Fibroblast of peridontal ligament (primary cell): ENCODE measurements around the gene PIGT.

Source experiments
- DNase-seq: peaks from one replicate; pipeline ENCODE4 v3.0.0-alpha.2; 2010; ENCODE audit errors: extremely low read depth

PIGT gene

DNA sequence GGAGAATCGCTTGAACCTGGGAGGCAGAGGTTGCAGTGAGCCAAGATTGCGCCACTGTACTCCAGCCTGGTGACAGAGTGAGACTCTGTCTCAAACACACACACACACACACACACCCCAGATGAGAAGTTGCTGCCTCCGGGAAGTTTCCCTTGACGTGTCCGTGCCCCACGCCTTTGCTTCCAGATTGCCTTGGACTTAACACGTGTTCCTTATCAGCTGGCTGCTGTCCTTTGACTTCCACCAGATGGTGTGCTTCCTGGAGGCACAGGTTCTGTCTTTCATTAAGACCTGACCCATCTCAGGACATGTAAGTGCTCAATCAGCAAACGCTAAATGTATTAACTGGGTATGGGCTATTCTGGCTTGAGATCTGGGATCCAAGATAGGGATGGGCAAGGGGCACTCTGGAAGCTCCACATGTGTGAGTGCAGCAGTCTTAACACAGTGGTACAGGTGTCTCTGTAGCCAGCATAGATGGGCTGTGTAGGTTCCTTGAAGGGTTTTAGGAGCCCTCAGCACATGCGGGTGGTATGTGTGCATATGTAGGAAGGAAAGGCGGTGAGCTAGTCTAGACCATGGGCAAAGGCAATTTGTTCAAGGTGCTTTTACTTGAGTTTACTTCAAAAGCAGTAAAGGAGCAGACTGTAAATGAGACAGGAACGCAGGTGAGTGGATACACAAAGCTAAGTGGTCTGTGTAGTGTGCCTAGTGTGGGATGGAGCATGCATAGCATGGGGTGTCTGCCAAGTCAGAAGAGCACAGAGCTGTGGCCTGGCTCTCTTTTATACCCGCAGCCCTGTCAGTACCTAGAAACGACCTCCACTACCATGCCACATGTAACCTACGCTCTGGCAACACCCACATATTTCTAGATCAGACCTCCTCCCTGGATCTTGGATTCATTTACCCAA is 11.6 kb downstream of the PIGT start:
- no peak for DNase-seq

GRCh38 chr20:45429618-45430017 is 13.7 kb downstream of the PIGT start:
- no peak for DNase-seq

GRCh38 chr20:45432294-45432693 is 16.4 kb downstream of the PIGT start:
- no peak for DNase-seq

DNA sequence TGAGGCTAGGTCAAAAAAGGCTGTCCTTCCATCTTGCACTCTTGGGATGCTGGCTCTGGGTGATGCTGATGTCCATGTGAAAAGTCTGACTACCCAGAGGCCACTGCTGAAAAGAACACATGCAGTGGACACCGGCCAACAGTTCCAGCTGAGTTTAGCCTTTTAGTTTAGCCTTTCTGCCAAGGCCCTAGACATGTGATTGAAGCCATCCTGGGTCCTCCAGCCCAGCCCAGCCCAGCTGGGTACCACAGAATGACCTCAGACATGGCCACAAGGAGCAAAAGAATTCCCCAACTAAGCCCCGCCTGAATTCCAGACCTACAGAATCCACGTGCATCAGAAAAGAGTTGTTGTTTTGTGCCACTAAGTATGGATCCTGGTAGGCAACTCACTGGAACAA is 17.4 kb downstream of the PIGT start:
- DNase-seq: peak; percentile 85

DNA sequence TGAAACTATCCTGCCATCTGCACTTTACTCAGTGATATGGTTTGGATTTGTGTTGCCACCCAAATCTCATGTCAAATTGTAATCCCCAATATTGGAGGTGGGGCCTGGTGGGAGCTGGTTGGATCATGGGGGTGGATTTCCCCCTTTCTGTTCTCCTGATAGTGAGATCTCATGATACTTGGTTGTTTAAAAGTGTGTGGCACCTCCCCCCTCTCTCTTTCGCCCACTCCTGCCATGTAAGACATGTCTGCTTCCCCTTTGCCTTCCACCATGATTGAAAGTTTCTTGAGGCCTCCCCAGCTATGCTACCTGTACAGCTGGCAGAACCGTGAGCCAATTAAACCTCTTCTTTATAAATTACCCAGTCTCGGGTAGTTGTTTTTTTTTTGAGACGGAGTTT is 18.0 kb downstream of the PIGT start:
- no peak for DNase-seq

DNA sequence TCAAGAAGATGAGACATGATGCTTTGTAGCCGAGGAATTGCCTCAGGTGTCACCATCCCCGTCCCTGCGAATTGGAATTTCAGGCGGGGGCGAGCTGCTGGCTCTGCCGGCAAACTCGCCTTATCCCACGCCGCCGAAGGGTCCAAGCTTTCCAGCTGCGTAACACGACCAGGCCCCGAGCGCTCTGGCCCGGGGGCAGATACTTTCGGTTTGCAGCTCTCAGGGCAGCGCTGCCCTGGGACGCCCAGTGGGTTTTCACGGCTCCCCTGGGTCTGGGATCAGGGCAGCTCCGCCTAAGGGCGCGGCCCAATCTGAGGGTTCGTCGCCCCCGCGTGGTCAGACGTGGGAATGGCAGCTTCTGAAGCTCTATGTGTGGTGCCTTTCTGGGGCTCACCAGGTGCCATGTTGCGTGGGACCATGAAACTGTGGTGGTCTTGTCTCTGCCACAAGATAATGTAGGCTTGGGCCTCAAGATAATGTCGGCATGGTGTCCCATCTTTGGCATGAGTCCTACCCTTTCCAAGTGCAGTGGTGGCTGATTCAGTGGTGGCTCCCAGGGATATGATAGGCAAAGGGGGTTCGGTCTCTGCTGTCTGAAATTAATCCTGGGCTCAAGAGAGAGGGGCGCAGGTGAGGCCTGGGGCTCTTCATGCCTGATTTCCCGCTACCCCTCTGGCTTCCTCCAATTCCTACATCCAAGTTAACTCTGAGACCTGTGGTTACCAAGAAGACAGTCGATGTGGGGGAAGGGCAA is 21.0 kb downstream of the PIGT start:
- DNase-seq: peak; percentile 84

DNA sequence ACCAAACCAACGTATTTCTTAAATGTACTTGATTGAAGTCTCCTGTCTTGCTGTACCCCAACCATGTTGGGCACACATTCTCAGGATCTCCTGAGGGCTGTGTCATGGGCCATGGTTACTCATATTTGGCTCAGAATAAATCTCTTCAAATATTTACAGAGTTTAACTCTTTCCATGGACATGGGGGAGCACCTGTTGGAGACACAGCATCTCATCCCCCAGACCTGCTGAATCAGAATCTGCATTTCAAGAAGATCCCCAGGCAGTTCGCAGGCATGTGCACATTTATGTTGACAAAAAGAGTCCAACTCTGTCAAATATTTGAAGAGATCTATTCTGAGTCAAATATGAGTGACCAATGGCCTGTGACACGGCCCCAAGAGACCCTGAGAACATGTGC is 24.5 kb downstream of the PIGT start:
- no peak for DNase-seq

- DNase-seq: no peak
Measured at GRCh38 chr20:45440891-45441685, 25.1 kb downstream of the PIGT start.

GRCh38 chr20:45441746-45442145 is 25.8 kb downstream of the PIGT start:
- DNase-seq: no peak

- no peak for DNase-seq
Measured at GRCh38 chr20:45444050-45444449, 28.1 kb downstream of the PIGT start.

DNA sequence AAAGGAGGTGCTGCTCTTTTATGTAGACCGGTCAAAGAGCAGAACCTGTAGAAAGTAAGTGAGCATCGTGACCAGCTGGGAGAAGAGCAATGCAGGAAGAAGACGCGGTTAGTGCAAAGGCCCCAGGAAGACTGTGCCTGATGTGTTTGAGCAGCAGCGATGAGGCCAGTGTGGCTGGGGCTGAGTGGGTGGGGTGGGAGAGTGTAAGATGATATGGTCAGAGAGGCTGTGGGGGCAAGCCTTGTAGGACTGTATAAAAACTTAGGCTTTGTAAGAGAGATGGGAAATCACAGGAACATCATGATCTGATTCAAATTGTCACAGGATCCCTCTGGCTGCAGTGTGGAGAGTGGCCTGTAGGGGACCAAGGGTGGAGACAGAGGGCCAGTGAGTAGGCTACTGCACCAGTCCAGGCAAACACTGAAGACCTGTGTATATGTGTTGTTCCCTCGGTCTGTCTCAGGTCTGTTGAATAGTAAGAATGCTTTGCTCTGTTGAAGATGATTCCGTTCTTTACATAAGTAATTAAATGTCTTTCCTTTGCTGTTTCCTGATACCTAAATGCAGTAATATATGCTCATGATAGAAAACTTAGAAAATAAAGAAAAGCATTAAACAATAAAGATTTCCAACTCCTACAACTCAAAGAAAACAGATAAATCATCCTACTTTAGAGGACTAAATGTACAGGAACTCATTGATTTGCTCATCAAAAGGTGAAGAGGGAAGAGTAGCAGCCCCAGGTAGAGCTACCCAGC is 30.0 kb downstream of the PIGT start:
- DNase-seq: no peak

DNA sequence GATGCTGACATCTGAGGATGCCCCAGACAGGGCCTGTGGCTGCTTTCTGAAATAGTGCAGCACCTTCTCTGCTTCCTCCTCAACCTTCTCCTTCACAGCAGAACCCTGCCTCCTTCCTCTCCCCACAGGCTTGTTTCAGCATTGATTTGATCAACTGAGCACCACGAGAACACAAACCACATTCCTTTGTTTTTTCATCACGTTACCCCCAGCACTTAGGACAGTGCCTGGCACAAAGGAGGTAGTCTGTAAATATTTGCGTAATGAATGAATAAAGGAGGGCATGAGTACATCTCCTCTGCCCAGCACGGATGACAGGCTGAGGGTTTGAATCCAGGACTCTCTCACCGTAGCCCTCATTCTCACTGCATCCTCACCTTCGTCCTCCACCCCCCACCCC is 32.3 kb downstream of the PIGT start:
- no peak for DNase-seq

- no peak for DNase-seq
Measured at GRCh38 chr20:45449528-45449927, 33.6 kb downstream of the PIGT start.

DNA sequence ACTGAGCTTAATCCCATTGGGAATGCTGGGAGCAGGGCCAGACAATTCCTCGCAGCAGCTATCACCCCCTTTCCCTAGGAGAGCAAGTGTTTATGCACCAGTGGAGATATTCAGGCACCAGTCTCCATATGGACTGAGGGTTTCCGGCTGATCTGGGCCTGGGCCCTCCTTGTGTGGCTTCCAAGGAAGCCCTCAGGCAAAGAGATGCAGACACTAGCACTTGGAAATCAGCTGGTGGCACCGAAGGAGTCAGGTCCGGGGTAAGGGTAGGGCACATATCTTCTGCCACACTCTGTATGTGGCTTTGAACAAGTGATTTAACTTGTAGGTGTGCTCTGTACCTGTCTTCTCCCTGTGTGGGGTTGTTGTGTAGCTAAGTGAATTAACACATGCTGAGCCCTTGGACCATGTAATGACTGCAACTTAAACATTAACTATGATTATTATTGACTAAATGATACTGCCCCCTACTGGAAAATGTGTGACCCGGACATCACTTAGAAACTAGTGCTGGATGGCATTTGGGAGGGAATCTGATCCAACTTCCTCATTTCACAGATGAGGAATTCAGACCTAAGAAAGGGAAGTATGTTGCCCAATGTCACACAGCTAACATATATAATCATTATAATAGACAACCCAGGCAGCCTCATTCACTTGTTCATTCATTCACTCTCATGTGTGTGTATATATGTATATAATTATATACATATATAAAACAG is 34.3 kb downstream of the PIGT start:
- DNase-seq: peak; percentile 68

- no peak for DNase-seq
Measured at GRCh38 chr20:45452238-45452637, 36.3 kb downstream of the PIGT start.

GRCh38 chr20:45452772-45453691 is 37.1 kb downstream of the PIGT start:
- no peak for DNase-seq

DNA sequence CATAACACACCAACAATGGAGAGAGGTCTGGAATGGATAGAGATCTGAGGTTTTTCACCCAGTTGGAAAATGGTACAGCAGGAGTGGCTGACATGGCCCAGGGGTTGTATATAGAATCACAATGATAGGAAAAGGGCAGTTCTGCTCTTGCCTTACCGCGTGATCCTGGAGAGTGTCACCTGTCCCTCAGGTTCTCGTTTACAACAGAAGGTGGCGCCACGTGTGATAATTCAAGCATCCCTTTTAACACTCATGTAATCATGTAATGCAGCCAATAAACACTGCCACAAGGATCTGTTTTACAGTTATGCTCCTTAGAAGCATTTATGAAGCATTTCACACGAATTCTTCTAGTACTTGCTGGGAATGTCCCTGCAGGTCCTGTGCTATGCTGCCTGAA is 40.7 kb downstream of the PIGT start:
- DNase-seq: no peak

DNA sequence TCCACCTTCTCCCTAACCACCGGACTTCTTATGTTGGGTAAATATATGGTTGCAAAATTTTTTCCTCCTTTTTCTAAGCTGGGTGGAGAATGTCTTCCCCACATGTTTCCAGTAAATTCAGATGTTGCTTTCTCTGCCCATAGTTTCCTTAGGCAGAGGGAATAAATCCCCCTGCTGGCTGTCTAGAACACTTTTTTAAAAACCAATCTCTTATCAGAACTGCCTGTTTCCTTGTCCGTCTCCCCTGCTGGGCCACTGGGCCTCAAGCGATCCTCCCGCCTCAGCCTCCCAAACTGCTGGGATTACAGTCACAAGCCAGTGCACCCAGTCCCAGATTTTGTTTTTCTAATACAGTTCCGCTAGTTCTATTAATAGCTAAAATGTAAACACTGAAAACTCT is 43.7 kb downstream of the PIGT start:
- peak; percentile 27 for DNase-seq

- no peak for DNase-seq
Measured at GRCh38 chr20:45461225-45461624, 45.3 kb downstream of the PIGT start.
